HG03354 (cell line): ENCODE measurements around the gene GPRC5B.

Experiments used
- ATAC-seq: cut with Tn5 transposase; IDR thresholded peaks from one replicate; pipeline ENCODE4 v1.9.1; 2021; ENCODE audit warnings: mild to moderate bottlenecking; ENCODE audit not compliant: unreplicated experiment, poor library complexity, severe bottlenecking

Gene GPRC5B

GRCh38 chr16:19898924-19899604 is 14.4 kb upstream of the GPRC5B start:
- peak; percentile 55 for ATAC-seq

- no peak for ATAC-seq
Measured at GRCh38 chr16:19898166-19898565, 13.5 kb upstream of the GPRC5B start.

GRCh38 chr16:19896951-19897350 is 12.3 kb upstream of the GPRC5B start:
- no peak for ATAC-seq

DNA sequence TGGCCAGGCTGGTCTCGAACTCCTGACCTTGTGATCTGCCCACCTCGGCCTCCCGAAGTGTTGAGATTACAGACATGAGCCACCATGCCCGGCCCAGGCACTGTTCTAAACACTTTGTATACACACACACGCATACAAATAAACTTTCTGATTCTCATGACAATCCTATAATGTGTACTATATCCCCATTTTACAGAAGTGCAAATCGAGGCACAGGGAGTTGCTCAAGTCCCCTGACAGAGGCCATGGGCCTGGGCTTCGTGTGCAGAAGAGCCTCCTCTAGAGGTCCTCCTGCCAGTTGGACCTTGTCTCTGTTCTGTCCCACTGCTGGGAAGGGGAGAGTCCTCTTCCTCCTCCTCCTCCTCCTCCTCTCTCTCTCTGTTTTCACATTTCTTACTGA is 9.9 kb upstream of the GPRC5B start:
- no peak for ATAC-seq

GRCh38 chr16:19892902-19893301 is 8.3 kb upstream of the GPRC5B start:
- ATAC-seq = no peak

- ATAC-seq = no peak
Measured at GRCh38 chr16:19890901-19891300, 6.3 kb upstream of the GPRC5B start.

GRCh38 chr16:19888834-19889233 is 4.2 kb upstream of the GPRC5B start:
- ATAC-seq = no peak

DNA sequence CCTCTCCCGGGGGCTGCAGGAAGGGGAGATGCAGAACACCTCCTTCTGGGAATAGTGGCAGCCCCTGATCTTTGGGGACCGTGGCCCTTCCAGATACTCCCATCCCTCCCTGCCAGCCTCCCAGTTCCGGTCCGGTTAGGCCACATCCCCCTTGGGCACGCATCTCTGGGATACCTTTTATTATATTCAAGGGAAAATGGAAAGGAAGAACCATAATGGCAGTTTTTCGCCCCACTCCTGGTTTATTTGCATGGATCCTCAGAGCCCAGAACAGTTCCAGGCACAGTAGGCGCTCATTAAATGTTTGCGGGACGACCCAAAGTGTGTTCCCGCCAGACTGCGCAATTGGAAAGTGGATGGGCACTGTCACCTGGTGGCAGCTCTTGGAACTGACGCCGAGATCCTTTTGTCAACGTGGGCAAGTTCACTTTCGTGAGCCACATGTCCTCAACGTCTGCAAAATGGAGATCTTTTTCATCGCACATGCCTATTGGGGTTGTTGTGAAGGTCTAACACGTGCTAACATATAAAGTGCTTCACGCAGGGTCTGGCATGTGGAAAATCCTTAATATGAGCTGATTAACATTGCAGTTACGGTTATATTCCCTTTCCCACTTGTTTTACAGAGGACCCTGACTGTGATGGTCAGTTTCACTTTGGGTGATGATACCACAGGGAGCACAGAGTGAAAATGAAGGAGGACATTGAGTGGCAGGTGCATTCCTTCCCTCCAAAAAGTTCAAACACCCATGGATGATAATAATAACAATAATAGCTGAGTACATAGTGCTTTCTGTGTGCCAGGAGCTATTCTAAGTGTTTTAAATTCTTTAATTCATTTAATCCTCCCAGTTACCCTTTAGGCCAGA is 1.7 kb upstream of the GPRC5B start:
- ATAC-seq = peak; percentile 77

DNA sequence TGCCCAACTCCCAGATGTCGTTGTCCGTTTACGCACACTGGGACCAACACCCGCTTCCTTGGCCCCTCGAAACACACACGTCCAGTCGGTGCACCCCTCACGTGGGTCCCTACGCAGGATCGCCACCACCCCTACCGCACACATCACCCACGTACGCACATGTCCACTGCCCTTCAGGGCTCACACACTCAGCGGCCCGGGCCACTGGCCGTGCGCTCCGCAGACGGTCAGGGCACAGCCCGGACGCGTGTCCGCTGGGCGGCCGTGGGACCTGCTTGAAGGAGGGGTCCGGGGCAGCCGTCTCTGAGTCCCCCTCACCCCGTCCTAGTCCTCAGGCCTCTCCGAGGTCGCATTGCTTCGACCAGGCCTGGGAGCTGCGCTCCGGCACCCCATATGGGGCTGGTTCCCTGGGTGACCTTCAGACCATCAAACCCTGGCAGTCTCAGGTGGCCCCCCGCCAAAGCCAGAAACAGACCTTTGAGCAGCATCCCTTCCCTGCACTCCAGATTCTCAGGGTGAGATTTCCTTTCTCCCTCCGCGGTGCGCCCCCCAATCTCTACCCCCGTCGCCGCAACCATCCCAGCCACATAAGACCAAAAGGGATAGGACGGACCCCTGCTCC is 914 bp upstream of the GPRC5B start:
- no peak for ATAC-seq

- ATAC-seq = no peak
Measured at GRCh38 chr16:19883966-19884485, 622 bp downstream of the GPRC5B start.

- no peak for ATAC-seq
Measured at GRCh38 chr16:19883296-19883965, 1.2 kb downstream of the GPRC5B start.

DNA sequence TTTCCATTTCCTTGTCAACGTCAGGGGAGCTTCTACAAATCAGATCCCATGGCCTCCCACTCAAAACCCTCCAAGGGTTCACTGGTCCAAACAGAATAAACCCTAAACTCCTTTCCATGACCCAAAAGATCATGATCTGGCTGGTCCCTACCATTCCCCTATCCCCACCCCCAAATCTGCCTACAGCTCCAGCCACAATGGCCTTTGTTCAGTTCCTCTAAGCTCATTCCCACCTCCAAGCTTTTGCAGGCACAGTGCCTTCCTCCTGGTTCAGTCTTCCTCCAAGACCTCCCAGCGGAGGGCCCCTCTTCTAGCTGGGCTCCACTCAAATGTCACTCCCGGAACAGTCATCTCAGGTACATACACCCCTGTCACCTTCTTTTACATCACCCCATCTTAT is 2.0 kb downstream of the GPRC5B start:
- ATAC-seq = no peak

DNA sequence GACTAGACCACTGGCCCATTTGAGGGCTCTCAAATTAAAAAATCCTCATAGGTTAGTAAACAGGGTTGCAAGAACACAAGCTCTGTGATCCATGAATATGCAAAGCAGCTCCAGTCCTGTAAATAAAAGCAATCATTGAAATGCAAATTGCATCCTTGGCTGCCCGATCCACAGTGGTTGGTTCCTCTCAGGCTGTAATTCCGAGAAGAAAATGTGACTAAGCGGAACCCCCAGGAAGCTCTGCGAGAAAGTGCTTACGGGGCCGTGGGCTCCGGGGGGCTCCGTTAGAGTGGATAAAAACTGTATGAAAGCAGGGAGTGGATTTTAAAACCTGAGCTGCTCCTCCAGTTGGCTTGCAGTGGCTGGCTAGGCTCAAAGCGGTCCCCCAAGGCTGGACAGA is 2.5 kb downstream of the GPRC5B start:
- ATAC-seq = no peak

GRCh38 chr16:19881783-19882182 is 2.9 kb downstream of the GPRC5B start:
- ATAC-seq = no peak

GRCh38 chr16:19881028-19881427 is 3.6 kb downstream of the GPRC5B start:
- ATAC-seq = no peak

DNA sequence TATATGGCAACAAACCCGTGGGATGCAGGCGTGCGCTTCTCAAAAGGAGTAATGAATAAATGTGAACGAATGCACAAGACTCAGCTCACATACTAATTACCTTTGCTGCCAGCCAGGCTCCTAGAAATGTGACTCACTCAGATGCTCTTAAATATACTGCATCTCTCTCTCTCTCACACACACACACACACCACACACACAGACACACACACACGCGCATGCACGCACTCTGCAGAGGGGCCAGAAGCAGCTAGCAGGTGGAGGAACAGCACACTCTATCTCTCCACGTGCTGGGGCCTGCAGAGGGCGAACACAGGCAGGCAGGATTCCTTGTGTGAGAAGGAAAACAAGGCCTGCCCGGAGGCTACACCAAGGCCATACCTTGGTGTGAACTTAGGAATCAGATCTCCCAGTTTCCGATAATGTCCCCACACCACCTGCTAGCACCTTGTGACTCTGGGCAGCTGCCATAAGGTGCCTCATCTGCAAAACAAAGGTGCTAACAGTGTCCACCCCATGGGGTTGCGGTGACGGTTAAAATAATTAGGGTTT is 5.3 kb downstream of the GPRC5B start:
- no peak for ATAC-seq

DNA sequence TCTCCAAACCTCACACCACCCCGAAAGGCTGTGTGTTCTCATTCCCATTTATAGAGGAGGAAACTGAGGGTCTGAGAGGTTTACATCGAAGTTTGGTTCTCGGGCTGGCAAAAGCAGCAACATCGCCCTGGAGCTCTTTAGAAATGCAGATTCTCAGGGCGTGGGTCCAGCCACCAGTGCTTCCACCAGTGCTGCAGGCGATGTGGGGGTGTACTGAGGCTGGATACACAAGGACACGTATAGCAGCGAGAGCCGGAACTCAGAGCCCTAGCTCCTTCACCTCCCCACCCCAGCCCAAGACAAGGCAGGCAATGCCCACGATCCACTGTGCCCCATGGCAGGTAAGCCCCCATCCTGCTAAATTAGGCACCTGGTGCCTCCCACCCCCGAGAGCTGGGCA is 5.9 kb downstream of the GPRC5B start:
- ATAC-seq = no peak

- no peak for ATAC-seq
Measured at GRCh38 chr16:19876501-19877059, 8.1 kb downstream of the GPRC5B start.

GRCh38 chr16:19875900-19876299 is 8.7 kb downstream of the GPRC5B start:
- no peak for ATAC-seq
